H9 (cell line): ENCODE measurements around the gene MMAA. TPM values are rescaled to one million over a fixed set of nuclear protein-coding genes. Genes with fewer than 3 reads are reported as not detected.

ENCODE experiments used
- DNase-seq: peaks from one replicate; pipeline ENCODE4 v3.0.0-alpha.2; 2017
- H2AFZ ChIP-seq: one replicate; pipeline ENCODE4 v1.6.1; 2013; ENCODE audit warnings: mild to moderate bottlenecking, low read length, control low read depth, moderate library complexity
- H2AK5ac ChIP-seq: 2 replicates; pipeline ENCODE4 v1.6.1; 2013; ENCODE audit warnings: low read length, control low read depth, mixed read lengths; ENCODE audit not compliant: insufficient read length
- H2BK120ac ChIP-seq: one replicate; pipeline ENCODE4 v1.6.1; 2013; ENCODE audit warnings: low read depth, mild to moderate bottlenecking, low read length, control low read depth, inconsistent platforms; ENCODE audit not compliant: poor library complexity, severe bottlenecking
- H2BK12ac ChIP-seq: 2 replicates; pipeline ENCODE4 v1.6.1; 2013; ENCODE audit warnings: low read length, control low read depth, mixed read lengths, low read depth; ENCODE audit not compliant: insufficient read length
- H2BK15ac ChIP-seq: 2 replicates; pipeline ENCODE4 v1.6.1; 2013; ENCODE audit warnings: low read depth, low read length, control low read depth
- H2BK20ac ChIP-seq: one replicate; pipeline ENCODE4 v1.6.1; 2013; ENCODE audit warnings: low read depth, mild to moderate bottlenecking, low read length, control low read depth, inconsistent platforms; ENCODE audit not compliant: poor library complexity, severe bottlenecking
- H2BK5ac ChIP-seq: 2 replicates; pipeline ENCODE4 v1.6.1; 2013; ENCODE audit warnings: low read length, control low read depth, mixed read lengths; ENCODE audit not compliant: insufficient read length
- H3K14ac ChIP-seq: 2 replicates; pipeline ENCODE4 v1.6.1; 2013; ENCODE audit warnings: low read length, control low read depth; ENCODE audit not compliant: insufficient read depth
- H3K18ac ChIP-seq: 2 replicates; pipeline ENCODE4 v1.6.1; 2013; ENCODE audit warnings: low read depth, mild to moderate bottlenecking, mixed read lengths, low read length, control low read depth; ENCODE audit not compliant: insufficient read length
- H3K23ac ChIP-seq: 2 replicates; pipeline ENCODE4 v1.6.1; 2013; ENCODE audit warnings: low read length, control low read depth, mixed read lengths, low read depth; ENCODE audit not compliant: insufficient read length
- H3K23me2 ChIP-seq: 2 replicates; pipeline ENCODE4 v1.6.1; 2013; ENCODE audit warnings: low read depth, mild to moderate bottlenecking, mixed read lengths, low read length, control low read depth; ENCODE audit not compliant: insufficient read length, poor library complexity, severe bottlenecking
- H3K27ac ChIP-seq: 2 replicates; pipeline ENCODE4 v1.5.1; 2013; ENCODE audit warnings: low read length, control low read depth, mixed read lengths, low read depth; ENCODE audit not compliant: insufficient read length
- H3K27me3 ChIP-seq: 2 replicates; pipeline ENCODE4 v1.6.1; 2013; ENCODE audit warnings: low read length, control low read depth, inconsistent platforms; ENCODE audit not compliant: insufficient read depth
- H3K4ac ChIP-seq: 2 replicates; pipeline ENCODE4 v1.6.1; 2013; ENCODE audit warnings: low read depth, mild to moderate bottlenecking, control low read depth, inconsistent platforms, low read length, moderate library complexity
- H3K4me1 ChIP-seq: 2 replicates; pipeline ENCODE4 v1.6.1; 2013; ENCODE audit warnings: low read length, control low read depth, inconsistent platforms; ENCODE audit not compliant: insufficient read depth
- H3K4me2 ChIP-seq: 2 replicates; pipeline ENCODE4 v1.6.1; 2013; ENCODE audit warnings: low read length, control low read depth, mixed read lengths; ENCODE audit not compliant: insufficient read length, insufficient read depth
- H3K56ac ChIP-seq: 2 replicates; pipeline ENCODE4 v1.6.1; 2013; ENCODE audit warnings: low read depth, mild to moderate bottlenecking, mixed read lengths, low read length, control low read depth; ENCODE audit not compliant: insufficient read length
- H3K79me1 ChIP-seq: 2 replicates; pipeline ENCODE4 v1.6.1; 2013; ENCODE audit warnings: low read depth, mild to moderate bottlenecking, moderate library complexity, low read length, control low read depth, inconsistent platforms; ENCODE audit not compliant: insufficient read depth, poor library complexity, severe bottlenecking
- H3K79me2 ChIP-seq: 2 replicates; pipeline ENCODE4 v1.6.1; 2013; ENCODE audit warnings: low read length, control low read depth, inconsistent platforms; ENCODE audit not compliant: insufficient read depth
- H3K9ac ChIP-seq: 2 replicates; pipeline ENCODE4 v1.6.1; 2013; ENCODE audit warnings: low read length, control low read depth, mixed read lengths; ENCODE audit not compliant: insufficient read length; ENCODE audit errors: extremely low read depth
- H3K9me3 ChIP-seq: one replicate; pipeline ENCODE4 v1.6.1; 2013; ENCODE audit warnings: low read depth, low read length, inconsistent platforms; ENCODE audit not compliant: control insufficient read depth
- H3T11ph ChIP-seq: one replicate; pipeline ENCODE4 v1.6.1; 2013; ENCODE audit warnings: mild to moderate bottlenecking, low read length, control low read depth, inconsistent platforms
- H4K20me1 ChIP-seq: one replicate; pipeline ENCODE4 v1.6.1; 2013; ENCODE audit not compliant: control insufficient read depth, insufficient read length, insufficient read depth
- H4K5ac ChIP-seq: 2 replicates; pipeline ENCODE4 v1.6.1; 2013; ENCODE audit warnings: low read depth, mild to moderate bottlenecking, mixed read lengths, low read length, control low read depth; ENCODE audit not compliant: insufficient read length
- H4K8ac ChIP-seq: replicated peaks from 2 replicates; pipeline ENCODE4 v1.6.1; 2013; ENCODE audit warnings: low read length, control low read depth, mixed read lengths, low read depth; ENCODE audit not compliant: insufficient read length
- H4K91ac ChIP-seq: 2 replicates; pipeline ENCODE4 v1.6.1; 2013; ENCODE audit warnings: low read depth, mild to moderate bottlenecking, moderate library complexity, mixed read lengths, low read length, control low read depth; ENCODE audit not compliant: insufficient read length
- H3K27ac Mint-ChIP-seq, 3 experiments: 2 replicates in 2 of 3; 3 replicates in 1 of 3; pipeline ENCODE4 v1.8.0; 2020 to 2021; ENCODE audit warnings: mixed read lengths in 3 of 3, mild to moderate bottlenecking in 1 of 3, moderate library complexity in 1 of 3
- H3K27me3 Mint-ChIP-seq: 2 replicates; pipeline ENCODE4 v1.8.0; 2021; ENCODE audit warnings: low read depth, mild to moderate bottlenecking, moderate library complexity, mixed read lengths
- H3K36me3 Mint-ChIP-seq, 3 experiments: 2 replicates in 2 of 3; 3 replicates in 1 of 3; pipeline ENCODE4 v1.8.0; 2020 to 2021; ENCODE audit warnings: low read depth in 3 of 3, mixed read lengths in 3 of 3; ENCODE audit not compliant: insufficient read depth in 1 of 3
- H3K4me1 Mint-ChIP-seq, 2 experiments: 2 replicates each; pipeline ENCODE4 v1.8.0; 2020; ENCODE audit warnings: mixed read lengths in 2 of 2
- H3K4me3 Mint-ChIP-seq, 2 experiments: 2 replicates in 1 of 2; 3 replicates in 1 of 2; pipeline ENCODE4 v1.8.0; 2020 to 2021; ENCODE audit warnings: mild to moderate bottlenecking in 2 of 2, mixed read lengths in 2 of 2, moderate library complexity in 1 of 2
- H3K9me3 Mint-ChIP-seq, 2 experiments: 2 replicates in 1 of 2; 3 replicates in 1 of 2; pipeline ENCODE4 v1.8.0; 2020; ENCODE audit warnings: mild to moderate bottlenecking in 2 of 2, mixed read lengths in 2 of 2, moderate library complexity in 1 of 2
- CTCF ChIP-seq: fragments of 200-600 bp; sonication (generic); conservative IDR thresholded peaks from 3 replicates; pipeline ENCODE4 v1.8.0; 2021; ENCODE audit warnings: antibody characterized with exemption, mild to moderate bottlenecking
- WGBS: extraction: QIAGEN DNeasy Blood & Tissue Kit; methylation state at CpG from one replicate; pipeline ENCODE4 v1.1.7; 2013; ENCODE audit warnings: missing lambda C conversion rate, low lambda C conversion rate, mixed read lengths; ENCODE audit not compliant: insufficient read length; ENCODE audit errors: extremely low coverage; 5-methylcytosine and 5-hydroxymethylcytosine counted together
- total RNA-seq: library from RNA; stranded (reverse); gene quantifications from 2 replicates; pipeline ENCODE4 v1.2.1, GENCODE V29; 2021

MMAA gene
- total RNA-seq, 1 experiment from 2014 or later, result 3.0 TPM

- H3K9me3 Mint-ChIP-seq, result no peaks in the 10 kb centered on the region; a peak in 1 of 5 replicates
- no peak for TF ChIP-seq CTCF
- Histone ChIP-seq H4K5ac (no peak overlapping the region), H3K4ac (no peak overlapping the region), H4K20me1 (no peaks in the 10 kb centered on the region), H4K8ac (no peak overlapping the region), H3K79me2 (no peaks in the 10 kb centered on the region), H2AFZ (no peak overlapping the region), H2BK5ac (no peak overlapping the region), H2BK12ac (no peak overlapping the region), H2BK15ac (no peak overlapping the region), H4K91ac (no peak overlapping the region), H2AK5ac (no peak overlapping the region), H3K56ac (no peak overlapping the region), H3K4me1 (no peaks in the 10 kb centered on the region; the same call in 1 of the 2 replicates), H3K79me1 (no peaks in the 10 kb centered on the region), H3K9me3 (no peaks in the 10 kb centered on the region), H3K23ac (no peak overlapping the region), H3K9ac (no peak overlapping the region), H2BK120ac (no peak overlapping the region), H3K27me3 (no peaks in the 10 kb centered on the region), H2BK20ac (no peak overlapping the region), H3K23me2 (no peaks in the 10 kb centered on the region), H3K18ac (no peak overlapping the region), H3K14ac (no peak overlapping the region), H3K27ac (no peak overlapping the region), H3K4me2 (no peak overlapping the region), H3T11ph (no peak overlapping the region)
- no peak overlapping the region for H3K4me3 Mint-ChIP-seq
- no peak overlapping the region for H3K27ac Mint-ChIP-seq
- no peaks in the 10 kb centered on the region for H3K36me3 Mint-ChIP-seq
- H3K4me1 Mint-ChIP-seq, result peaks cover 7 to 20% of the 10 kb centered on the region in 2 experiments; a peak in 3 of 4 replicates
- no CpG with 5 or more reads among the region's 1 CpG for WGBS
- no peak for DNase-seq
- no peaks in the 10 kb centered on the region for H3K27me3 Mint-ChIP-seq
These were observed 24.1 kb downstream of the MMAA start for GRCh38 chr4:145643295-145643694.
